ENCODE results near the gene SAP30BP.

The SAP30BP gene

GRCh38 chr17:75703591-75703990 lies 36.5 kb downstream of the SAP30BP start:
- DNase-seq (ENCODE audit: low read depth, low spot score) = no peak
- peak overlapping the region; percentile 8 for H3K27ac ChIP-seq

GRCh38 chr17:75704963-75705875 lies 38.1 kb downstream of the SAP30BP start:
- H3K27ac ChIP-seq = no peak overlapping the region
- no peak for DNase-seq (ENCODE audit: low read depth, low spot score)

GRCh38 chr17:75706042-75706728 lies 39.0 kb downstream of the SAP30BP start:
- DNase-seq (ENCODE audit: low read depth, low spot score) = no peak
- peak overlapping the region; percentile 65 for H3K27ac ChIP-seq

- peak overlapping the region; percentile 65 for H3K27ac ChIP-seq
- no peak for DNase-seq (ENCODE audit: low read depth, low spot score)
Observed at GRCh38 chr17:75707079-75707571, 40.0 kb downstream of the SAP30BP start.

- DNase-seq (ENCODE audit: low read depth, low spot score) = no peak
- peak overlapping the region; percentile 25 for H3K27ac ChIP-seq
Observed at GRCh38 chr17:75712446-75712845, 45.3 kb downstream of the SAP30BP start.

GRCh38 chr17:75719732-75720131 lies 52.6 kb downstream of the SAP30BP start:
- no peak for DNase-seq (ENCODE audit: low read depth, low spot score)
- H3K27ac ChIP-seq = peak overlapping the region; percentile 98

GRCh38 chr17:75720656-75721462 lies 53.7 kb downstream of the SAP30BP start, which contains the start of gene ITGB4:
TSS of gene ITGB4 (plus strand) at chr17:75721459. CDS start at chr17:75724704, 3,245 bp downstream.
- DNase-seq (ENCODE audit: low read depth, low spot score) = peak; percentile 55
- peak within 1 kb of the TSS; percentile 98 for H3K27ac ChIP-seq

- no peak for DNase-seq (ENCODE audit: low read depth, low spot score)
- H3K27ac ChIP-seq = peak overlapping the region; percentile 98
Observed at GRCh38 chr17:75721463-75722011, 54.4 kb downstream of the SAP30BP start.

- H3K27ac ChIP-seq = peak overlapping the region; percentile 98
Observed at GRCh38 chr17:75722076-75722475, 54.9 kb downstream of the SAP30BP start.

GRCh38 chr17:75722542-75723095 lies 55.5 kb downstream of the SAP30BP start:
- no peak for DNase-seq (ENCODE audit: low read depth, low spot score)
- H3K27ac ChIP-seq = peak overlapping the region; percentile 98

More at GRCh38 chr17:75722076-75722475, 54.9 kb downstream of the SAP30BP start:
- no peak for DNase-seq (ENCODE audit: low read depth, low spot score)

GRCh38 chr17:75723171-75723930 lies 56.2 kb downstream of the SAP30BP start:
- H3K27ac ChIP-seq = peak overlapping the region; percentile 98

GRCh38 chr17:75724016-75725003 lies 57.2 kb downstream of the SAP30BP start:
- DNase-seq (ENCODE audit: low read depth, low spot score) = no peak
- H3K27ac ChIP-seq = peak overlapping the region; percentile 98

More at GRCh38 chr17:75723171-75723930, 56.2 kb downstream of the SAP30BP start:
- DNase-seq (ENCODE audit: low read depth, low spot score) = peak; percentile 34

GRCh38 chr17:75725504-75725903 lies 58.4 kb downstream of the SAP30BP start:
- DNase-seq (ENCODE audit: low read depth, low spot score) = no peak
- peak overlapping the region; percentile 98 for H3K27ac ChIP-seq

- H3K27ac ChIP-seq = no peak overlapping the region
- no peak for DNase-seq (ENCODE audit: low read depth, low spot score)
Observed at GRCh38 chr17:75727391-75727790, 60.3 kb downstream of the SAP30BP start.

- no peak overlapping the region for H3K27ac ChIP-seq
- no peak for DNase-seq (ENCODE audit: low read depth, low spot score)
Observed at GRCh38 chr17:75729351-75729750, 62.2 kb downstream of the SAP30BP start.

GRCh38 chr17:75730065-75730464 lies 62.9 kb downstream of the SAP30BP start:
- no peak for DNase-seq (ENCODE audit: low read depth, low spot score)
- no peak overlapping the region for H3K27ac ChIP-seq

GRCh38 chr17:75731086-75731715 lies 64.1 kb downstream of the SAP30BP start:
- DNase-seq (ENCODE audit: low read depth, low spot score) = no peak
- no peak overlapping the region for H3K27ac ChIP-seq

Data from epithelial cell of prostate (primary cell).